NCI-H2171 (cell line): ENCODE measurements around the gene KCNJ15.
A peak's percentile ranks its signal among the peaks of the same experiment; 100 is the strongest.

Experiments
- DNase-seq: peaks from one replicate; lab custom pipeline; 2025; lab: John Stamatoyannopoulos, UW

KCNJ15 gene

GRCh38 chr21:38268864-38269575, 12.2 kb downstream of the KCNJ15 start:
- DNase-seq, result no peak

- no peak for DNase-seq
Measured at GRCh38 chr21:38269576-38269936, 12.8 kb downstream of the KCNJ15 start.

DNA sequence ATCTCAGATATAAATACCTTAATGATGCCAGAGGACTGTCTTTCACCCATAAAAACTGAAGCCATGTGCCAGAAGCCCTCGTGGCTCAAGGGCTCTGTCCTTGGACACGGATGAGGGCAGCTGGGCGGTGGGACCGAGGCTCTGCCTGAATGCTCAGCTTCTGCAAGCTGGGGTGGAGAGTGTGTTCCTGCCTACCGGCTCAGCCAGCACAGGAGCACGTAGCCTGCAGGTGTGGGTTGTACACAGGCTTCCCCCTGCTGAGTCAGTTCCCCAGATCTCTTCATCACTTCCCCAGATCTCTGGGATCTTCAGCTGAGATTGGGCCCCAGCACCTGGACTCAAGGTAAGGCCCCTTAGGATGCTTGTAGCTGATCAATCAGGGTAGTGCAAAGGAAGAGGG, 15.4 kb downstream of the KCNJ15 start:
- DNase-seq, result no peak

DNA sequence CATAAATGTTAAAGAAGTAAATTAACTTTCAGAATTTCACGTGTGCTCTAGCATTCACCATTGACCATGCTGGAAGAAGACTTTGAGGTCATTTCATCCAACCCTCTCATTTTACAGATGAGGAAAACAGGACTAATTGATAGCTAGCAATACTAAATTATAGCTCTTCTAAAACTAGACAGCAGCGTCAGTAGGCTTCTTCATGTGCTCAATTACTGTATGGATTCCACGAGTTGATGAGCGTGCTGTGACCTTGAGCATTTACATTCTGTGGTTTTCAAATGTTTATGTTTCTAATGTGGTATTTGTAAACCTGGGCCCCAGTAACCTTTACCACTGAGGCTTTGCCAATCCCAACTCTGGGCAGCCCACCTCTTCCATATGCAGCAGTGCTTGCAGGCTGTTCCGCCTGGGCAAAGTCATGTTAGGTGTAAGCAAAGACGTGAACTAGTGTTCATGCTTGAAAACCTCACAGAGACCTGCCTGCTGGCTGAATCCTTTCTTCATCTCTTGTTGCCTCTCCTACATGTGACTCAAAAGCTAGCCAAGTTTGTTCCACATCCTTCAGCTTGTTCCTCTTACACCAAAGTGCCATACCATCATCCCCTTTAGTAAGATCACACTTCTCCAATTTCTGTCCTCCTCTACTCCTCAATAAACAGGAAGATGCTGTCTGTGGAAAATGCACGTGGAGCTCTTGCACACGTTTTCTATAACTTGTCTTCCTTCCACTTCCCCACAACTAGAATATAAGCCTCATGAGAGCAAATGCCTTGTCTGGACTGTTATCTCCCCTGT, 17.2 kb downstream of the KCNJ15 start:
- DNase-seq, result no peak

- DNase-seq, result no peak
Measured at GRCh38 chr21:38277501-38278131, 20.8 kb downstream of the KCNJ15 start.

DNA sequence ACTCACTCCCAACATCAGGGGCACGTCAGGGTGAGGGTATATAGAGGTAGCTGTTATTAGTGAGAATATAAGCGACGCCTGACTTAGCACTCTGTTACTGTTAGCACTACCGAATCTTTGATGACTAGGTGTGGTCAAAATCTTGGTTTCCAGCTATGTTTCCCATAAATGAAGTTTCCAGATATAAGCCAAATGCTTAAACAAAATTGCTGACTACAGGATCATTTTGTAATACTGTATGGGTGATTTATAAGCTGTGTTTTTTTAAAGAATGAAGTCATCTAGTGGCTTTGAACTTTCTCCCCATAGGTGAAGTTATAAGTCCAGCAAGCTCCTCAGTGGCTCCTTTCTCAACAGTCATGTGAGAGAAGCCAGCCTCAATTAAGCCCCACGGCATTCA, 23.7 kb downstream of the KCNJ15 start:
- DNase-seq, result no peak

DNA sequence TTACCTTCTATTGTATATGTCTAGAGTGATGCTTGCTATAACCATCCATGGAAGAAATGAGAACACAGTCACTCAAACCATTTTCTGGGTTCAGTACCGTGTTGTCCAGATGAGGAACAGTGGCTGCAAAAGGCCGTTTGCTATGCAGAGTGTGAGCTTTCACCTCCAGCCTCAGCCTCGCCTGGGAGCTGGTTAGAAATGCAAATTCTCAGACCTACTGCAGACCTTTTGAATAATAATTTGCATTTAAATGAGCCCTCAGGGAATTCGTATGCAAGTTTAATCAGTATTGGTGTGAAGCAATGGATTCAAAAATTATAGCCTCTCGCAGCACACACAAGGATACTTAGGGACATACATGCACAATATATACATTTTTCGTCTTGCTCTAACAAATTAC, 24.1 kb downstream of the KCNJ15 start:
- no peak for DNase-seq

GRCh38 chr21:38282921-38283320, 26.1 kb downstream of the KCNJ15 start:
- no peak for DNase-seq

DNA sequence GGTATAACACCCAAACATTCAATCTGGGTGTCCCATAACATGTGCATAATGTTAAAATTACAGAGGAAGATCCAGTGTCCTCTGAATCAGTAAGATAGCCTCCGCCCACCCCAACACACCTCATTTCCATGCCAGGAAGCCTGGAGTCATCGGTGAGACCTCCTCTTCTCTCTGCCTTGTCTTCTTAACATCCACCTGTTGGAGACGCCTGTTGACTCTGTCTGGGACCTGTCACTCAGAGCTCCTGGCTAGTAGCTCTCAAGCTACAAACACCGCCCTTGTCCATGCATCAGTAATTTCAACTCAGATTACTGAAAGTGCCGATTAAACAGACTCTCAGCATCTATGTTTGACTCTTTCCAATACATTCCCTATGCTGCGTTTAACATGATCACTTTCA, 27.4 kb downstream of the KCNJ15 start:
- no peak for DNase-seq

- DNase-seq, result no peak
Measured at GRCh38 chr21:38286739-38287471, 30.1 kb downstream of the KCNJ15 start.

DNA sequence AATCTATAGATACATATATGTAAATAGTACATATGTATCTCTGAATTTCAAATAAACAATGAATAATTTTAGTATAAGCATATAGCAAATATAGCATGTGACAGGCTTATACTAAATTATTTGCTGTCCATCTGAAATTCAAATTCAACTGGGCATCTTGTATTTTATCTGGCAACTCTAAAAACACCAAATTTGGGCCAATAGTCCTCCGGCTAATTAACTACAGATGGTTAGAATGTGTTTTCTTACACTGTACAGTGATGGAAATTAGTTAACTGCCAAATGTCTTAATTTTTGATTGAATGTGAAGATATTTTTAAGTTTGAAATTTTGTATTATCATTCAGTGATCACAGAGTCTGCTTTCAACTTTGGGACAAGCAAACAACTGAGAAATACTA, 30.7 kb downstream of the KCNJ15 start:
- no peak for DNase-seq

GRCh38 chr21:38289705-38290485, 33.1 kb downstream of the KCNJ15 start:
- DNase-seq, result no peak

DNA sequence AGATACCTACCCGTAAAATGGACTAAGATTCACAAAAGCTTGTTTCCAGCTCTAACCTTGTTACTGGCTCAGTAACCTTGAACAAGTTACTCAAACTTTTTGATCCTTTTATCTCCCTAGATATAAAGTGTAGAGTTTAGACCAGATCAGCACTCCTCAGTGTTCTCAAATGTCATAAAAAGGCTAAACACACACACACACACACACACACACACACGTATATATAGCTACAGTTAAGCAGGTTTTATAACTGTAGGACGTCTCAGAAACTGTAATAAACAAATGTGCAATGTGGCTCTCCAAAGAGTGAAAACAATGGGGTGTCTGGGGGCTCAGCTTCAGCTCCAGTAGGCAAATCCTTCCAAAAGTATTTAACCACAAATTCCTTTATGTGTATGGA, 34.0 kb downstream of the KCNJ15 start:
- DNase-seq, result no peak

DNA sequence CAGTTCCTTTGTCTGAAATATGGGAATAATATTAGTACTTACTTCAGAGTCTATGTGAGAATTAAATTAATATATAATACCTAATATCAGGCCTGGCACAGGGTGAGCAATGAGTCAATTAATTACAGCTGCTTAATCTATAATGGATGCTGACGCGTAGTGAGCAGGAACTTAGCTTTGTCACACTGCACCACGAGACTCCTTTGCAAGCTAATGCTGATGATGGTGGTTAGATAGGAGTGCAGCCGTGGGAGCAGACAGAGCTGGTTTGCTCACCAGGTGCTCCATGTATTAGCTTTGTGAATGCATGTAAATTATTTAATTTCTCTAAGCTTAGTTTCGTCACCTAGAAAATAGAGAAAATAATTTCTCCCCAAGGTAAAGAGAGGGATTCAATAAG, 35.1 kb downstream of the KCNJ15 start:
- no peak for DNase-seq

GRCh38 chr21:38293113-38293512, 36.3 kb downstream of the KCNJ15 start:
- peak; percentile 4 for DNase-seq

GRCh38 chr21:38293765-38294164, 37.0 kb downstream of the KCNJ15 start:
- no peak for DNase-seq

DNA sequence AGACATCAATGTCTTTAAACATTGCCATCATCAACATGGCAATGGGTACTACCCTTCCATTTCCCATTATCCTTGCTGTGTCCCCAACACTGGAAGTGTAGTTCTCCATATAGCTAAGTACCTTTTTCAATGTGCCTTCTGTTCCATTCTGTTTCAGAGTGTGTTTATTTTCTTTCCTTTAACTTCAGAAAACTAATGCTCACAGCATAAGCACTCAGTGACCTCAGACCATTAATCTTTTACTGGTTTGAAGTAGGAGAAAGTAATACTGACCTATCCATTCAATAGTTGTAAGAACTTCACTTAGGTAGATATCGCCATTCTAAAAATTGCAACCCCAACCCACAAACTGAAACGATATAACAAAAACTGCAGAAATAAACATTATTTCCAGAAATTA, 37.8 kb downstream of the KCNJ15 start:
- DNase-seq, result no peak

DNA sequence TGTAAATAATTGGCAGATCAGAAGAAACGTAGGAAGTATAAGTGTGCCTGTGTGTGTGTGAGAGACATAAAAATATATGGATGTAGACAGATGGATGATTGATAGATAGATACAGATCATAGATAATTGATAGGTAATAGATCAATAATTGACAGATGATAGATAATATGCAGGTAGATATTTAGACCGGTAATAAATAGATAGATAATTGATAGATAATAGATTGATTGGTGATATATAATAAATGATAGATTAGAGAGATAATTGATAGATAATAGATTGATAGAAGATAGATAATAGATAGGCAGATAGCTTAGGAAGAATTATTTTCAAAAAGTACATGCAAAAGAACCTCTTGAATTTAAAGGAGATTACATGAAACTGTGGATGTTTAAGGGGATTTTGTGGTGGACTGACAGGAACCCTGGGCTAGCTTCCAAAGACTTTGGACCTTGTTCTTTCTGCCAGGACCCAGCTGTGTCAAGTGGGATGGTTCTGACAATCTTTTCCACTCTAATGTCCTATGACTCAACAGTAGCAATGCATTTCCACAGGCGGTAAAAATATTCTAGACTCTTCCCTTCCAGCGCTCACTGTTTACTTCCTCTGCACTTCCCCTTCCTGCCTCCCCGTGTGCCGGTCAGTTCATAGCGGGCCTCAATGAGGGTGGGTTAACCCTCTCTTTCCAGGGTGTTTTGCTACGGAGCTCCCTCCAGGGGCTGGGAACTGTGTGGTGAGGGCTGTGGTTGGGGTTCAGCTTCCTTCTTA, 39.4 kb downstream of the KCNJ15 start:
- no peak for DNase-seq

- peak; percentile 29 for DNase-seq
Measured at GRCh38 chr21:38297194-38297631, 40.4 kb downstream of the KCNJ15 start.

DNA sequence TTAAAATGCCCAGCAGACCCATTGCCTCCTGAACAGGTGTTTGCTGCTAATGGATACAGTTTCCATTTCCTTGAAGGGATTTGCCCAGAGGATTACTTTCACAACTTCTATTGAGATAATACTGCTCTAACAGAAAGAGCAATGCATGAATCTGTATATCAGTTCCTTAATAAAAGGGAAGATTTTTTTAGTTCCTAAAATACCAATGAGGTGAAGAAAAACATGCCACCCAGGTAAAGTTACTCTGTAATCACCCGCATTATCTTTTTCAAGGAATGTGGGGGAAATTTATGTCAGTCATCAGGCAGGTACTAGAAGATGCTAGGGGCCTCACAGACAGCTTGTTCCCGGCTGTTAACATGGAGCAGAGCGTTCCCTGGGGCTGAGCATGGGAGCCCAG, 41.1 kb downstream of the KCNJ15 start:
- DNase-seq, result no peak

DNA sequence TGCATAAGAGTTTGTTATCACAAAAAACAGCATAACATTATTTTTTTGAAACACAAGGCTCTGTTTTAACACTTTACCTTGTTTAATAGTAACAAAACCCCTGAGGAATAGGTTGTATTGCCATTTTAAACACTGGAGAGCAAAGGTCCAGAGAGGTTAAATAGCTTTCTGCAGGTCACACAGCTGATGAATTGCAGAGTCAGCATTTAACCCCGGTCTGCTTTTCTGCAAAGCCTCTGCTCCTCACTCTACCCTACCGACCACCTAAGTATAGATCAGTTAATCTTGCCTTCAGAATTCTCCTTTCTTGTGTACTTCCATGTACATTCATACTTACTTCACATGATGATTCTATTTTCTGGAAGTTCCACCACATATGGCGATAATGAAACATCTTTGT, 42.0 kb downstream of the KCNJ15 start:
- no peak for DNase-seq
